AG10803 (cell line): ENCODE measurements around the gene TCFL5.
A peak's percentile ranks its signal among the peaks of the same experiment; 100 is the strongest.

Experiments used
- DNase-seq: peaks from one replicate; pipeline ENCODE4 v3.0.0; 2010; ENCODE audit warnings: low read depth
- H3K4me3 ChIP-seq: 2 replicates; pipeline ENCODE4 v1.5.1; 2011; ENCODE audit warnings: mild to moderate bottlenecking, low read length, control low read depth
- TF ChIP-seq, protein P1 (sequence below): conservative IDR thresholded peaks from 2 replicates; pipeline ENCODE4 v1.5.1; 2011; ENCODE audit warnings: mild to moderate bottlenecking, low read length, control low read depth, inconsistent platforms

TCFL5 gene

GRCh38 chr20:62799459-62799858 is 62.2 kb downstream of the TCFL5 start:
- no peak overlapping the region for H3K4me3 ChIP-seq
- DNase-seq = no peak
- TF ChIP-seq, protein P1, sequence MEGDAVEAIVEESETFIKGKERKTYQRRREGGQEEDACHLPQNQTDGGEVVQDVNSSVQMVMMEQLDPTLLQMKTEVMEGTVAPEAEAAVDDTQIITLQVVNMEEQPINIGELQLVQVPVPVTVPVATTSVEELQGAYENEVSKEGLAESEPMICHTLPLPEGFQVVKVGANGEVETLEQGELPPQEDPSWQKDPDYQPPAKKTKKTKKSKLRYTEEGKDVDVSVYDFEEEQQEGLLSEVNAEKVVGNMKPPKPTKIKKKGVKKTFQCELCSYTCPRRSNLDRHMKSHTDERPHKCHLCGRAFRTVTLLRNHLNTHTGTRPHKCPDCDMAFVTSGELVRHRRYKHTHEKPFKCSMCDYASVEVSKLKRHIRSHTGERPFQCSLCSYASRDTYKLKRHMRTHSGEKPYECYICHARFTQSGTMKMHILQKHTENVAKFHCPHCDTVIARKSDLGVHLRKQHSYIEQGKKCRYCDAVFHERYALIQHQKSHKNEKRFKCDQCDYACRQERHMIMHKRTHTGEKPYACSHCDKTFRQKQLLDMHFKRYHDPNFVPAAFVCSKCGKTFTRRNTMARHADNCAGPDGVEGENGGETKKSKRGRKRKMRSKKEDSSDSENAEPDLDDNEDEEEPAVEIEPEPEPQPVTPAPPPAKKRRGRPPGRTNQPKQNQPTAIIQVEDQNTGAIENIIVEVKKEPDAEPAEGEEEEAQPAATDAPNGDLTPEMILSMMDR = no peak

DNA sequence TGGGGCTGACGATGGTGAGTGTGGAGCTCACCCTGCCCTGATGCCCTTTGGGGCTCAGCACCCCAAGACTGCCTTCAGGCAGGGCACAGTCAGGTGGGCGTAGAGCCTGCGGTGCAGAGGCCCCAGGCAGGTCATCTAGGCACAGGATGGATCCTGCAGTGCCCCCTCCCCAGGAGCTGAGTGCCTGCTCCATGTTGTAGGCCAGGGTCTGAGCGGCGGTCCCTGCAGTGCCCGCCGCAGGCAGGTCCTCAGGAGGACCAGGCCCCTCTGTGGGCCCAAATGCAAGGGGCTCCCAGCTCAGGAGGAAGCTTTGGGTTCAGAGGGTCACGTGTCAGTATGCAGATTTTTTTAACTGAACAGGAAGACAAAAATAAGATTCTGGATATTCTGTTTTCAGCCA is 62.6 kb downstream of the TCFL5 start:
- TF ChIP-seq, protein P1 = no peak

GRCh38 chr20:62797671-62798532 is 63.7 kb downstream of the TCFL5 start:
- TF ChIP-seq, protein P1 = no peak
- H3K4me3 ChIP-seq = peak overlapping the region; percentile 68
- no peak for DNase-seq

More for the DNA sequence above, 62.6 kb downstream of the TCFL5 start:
- H3K4me3 ChIP-seq = no peak overlapping the region
- no peak for DNase-seq

DNA sequence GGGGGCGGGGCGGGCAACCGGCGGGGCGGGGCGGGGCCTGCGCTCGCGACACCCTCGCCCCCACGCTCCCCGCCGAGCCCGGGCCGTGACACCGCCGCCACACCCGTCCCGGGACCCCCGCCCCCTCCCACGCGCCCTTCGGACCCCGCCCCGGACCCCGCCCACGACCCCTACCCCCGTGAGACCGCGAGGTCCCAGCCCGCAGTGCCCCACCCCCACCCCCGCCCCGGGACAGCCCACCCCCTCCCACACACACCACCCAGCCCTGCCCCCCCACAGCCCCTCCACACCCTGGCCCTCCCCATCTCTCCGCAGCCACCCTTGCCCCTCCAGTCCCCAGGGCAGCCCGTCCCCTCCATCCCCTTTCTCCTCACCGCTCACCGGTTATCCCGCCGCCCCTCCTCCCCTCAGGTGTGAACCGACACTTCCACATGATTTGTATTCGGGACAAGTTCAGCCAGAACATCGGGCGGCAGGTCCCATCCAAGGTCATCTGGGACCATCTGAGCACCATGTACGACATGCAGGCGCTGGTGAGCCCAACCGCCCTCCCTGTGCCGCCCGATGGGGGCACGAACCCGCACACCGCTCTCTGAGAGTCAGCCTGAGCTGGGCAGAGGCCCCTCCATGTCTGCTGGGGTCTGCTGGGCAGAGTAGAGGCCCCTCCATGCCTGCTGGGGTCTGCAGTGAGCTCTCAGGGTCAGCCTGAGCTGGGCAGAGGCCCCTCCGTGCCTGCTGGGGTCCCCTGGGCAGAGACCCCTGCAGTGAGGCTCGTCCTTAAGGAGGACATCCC is 64.7 kb downstream of the TCFL5 start:
- H3K4me3 ChIP-seq = peak overlapping the region; percentile 68
- TF ChIP-seq, protein P1 = no peak
- DNase-seq = no peak

- TF ChIP-seq, protein P1 = no peak
- DNase-seq = peak; percentile 34
- peak overlapping the region; percentile 69 for H3K4me3 ChIP-seq
Measured at GRCh38 chr20:62795023-62795761, 66.4 kb downstream of the TCFL5 start.

GRCh38 chr20:62794007-62794724 is 67.5 kb downstream of the TCFL5 start:
- DNase-seq = peak; percentile 96
- H3K4me3 ChIP-seq = peak overlapping the region; percentile 69
- TF ChIP-seq, protein P1 = no peak
